Natural killer cell (primary cell): ENCODE results near the gene CAMTA1. TPM values are rescaled to one million over a fixed set of nuclear protein-coding genes. Genes with fewer than 3 reads are reported as not detected.

Source experiments
- ATAC-seq, 3 donors: fragments of 150-1000 bp in 2 of 3; fragments of 200-7000 bp in 1 of 3; cut with Tn5 transposase; 1 replicate in 1 of 3; 2 replicates in 2 of 3; pipeline ENCODE4 v1.10.0; 2021; ENCODE audit warnings: mild to moderate bottlenecking in 2 of 3, moderate library complexity in 2 of 3
- DNase-seq, 2 donors: peaks; one replicate each; pipeline versions ENCODE4 v3.0.0 to v3.0.0-alpha.2; 2013 to 2021; ENCODE audit warnings: mixed read lengths in 1 of 2
- H3K27ac ChIP-seq: one replicate; pipeline ENCODE4 v1.5.1; 2013; ENCODE audit warnings: mild to moderate bottlenecking, low read length
- H3K27me3 ChIP-seq: one replicate; pipeline ENCODE4 v1.6.1; 2013; ENCODE audit warnings: low read length; ENCODE audit not compliant: control insufficient read depth, insufficient read depth
- H3K36me3 ChIP-seq: one replicate; pipeline ENCODE4 v1.6.1; 2013; ENCODE audit warnings: low read length; ENCODE audit not compliant: control insufficient read depth, insufficient read depth
- H3K4me1 ChIP-seq: one replicate; pipeline ENCODE4 v1.6.1; 2013; ENCODE audit warnings: low read length; ENCODE audit not compliant: control insufficient read depth, insufficient read depth
- H3K4me3 ChIP-seq: one replicate; pipeline ENCODE4 v1.5.1; 2013; ENCODE audit warnings: low read length
- H3K9me3 ChIP-seq: one replicate; pipeline ENCODE4 v1.6.1; 2013; ENCODE audit warnings: low read length; ENCODE audit not compliant: control insufficient read depth, insufficient read depth
- H3K27ac Mint-ChIP-seq, 2 donors: one replicate each; pipeline ENCODE4 v1.8.0; 2022; ENCODE audit warnings: mild to moderate bottlenecking in 2 of 2, mixed read lengths in 2 of 2, moderate library complexity in 1 of 2
- H3K27me3 Mint-ChIP-seq, 2 donors: one replicate each; pipeline ENCODE4 v1.8.0; 2022; ENCODE audit warnings: low read depth in 2 of 2, mixed read lengths in 2 of 2
- H3K36me3 Mint-ChIP-seq: one replicate; pipeline ENCODE4 v1.8.0; 2022; ENCODE audit warnings: mixed read lengths
- H3K4me1 Mint-ChIP-seq, 2 donors: one replicate each; pipeline ENCODE4 v1.8.0; 2022; ENCODE audit warnings: mixed read lengths in 2 of 2
- H3K4me3 Mint-ChIP-seq: one replicate; pipeline ENCODE4 v1.8.0; 2022; ENCODE audit warnings: mild to moderate bottlenecking, moderate library complexity, mixed read lengths
- H3K9me3 Mint-ChIP-seq, 2 donors: one replicate each; pipeline ENCODE4 v1.8.0; 2022; ENCODE audit warnings: mixed read lengths in 2 of 2
- WGBS: methylation state at CpG from one replicate; pipeline ENCODE4 v1.1.7; 2013; ENCODE audit warnings: missing lambda C conversion rate; ENCODE audit not compliant: insufficient coverage; 5-methylcytosine and 5-hydroxymethylcytosine counted together
- intact Hi-C: fragments of 100-400 bp; cut with micrococcal nuclease; formaldehyde crosslinking; loops from one replicate; pipeline ENCODE4 v1.14.2; 2022
- total RNA-seq, 4 donors: library from RNA; stranded (reverse); fragments of 120-200 nt in 1 of 4; gene quantifications; one replicate each; pipeline versions ENCODE4 v1.2.3 to v1.2.4, GENCODE V29; 2013 to 2022
- TF ChIP-seq, protein P1 (sequence below): fragments of 200-600 bp; IDR thresholded peaks from one replicate; pipeline ENCODE4 v1.8.0; 2022; ENCODE audit warnings: antibody characterized with exemption

The CAMTA1 gene
- total RNA-seq, 3 donors from 2014 or later (not counting 1 experiment from before 2014, with no cell fraction given): 40.6 to 53.3 (median 44.9) TPM

DNA sequence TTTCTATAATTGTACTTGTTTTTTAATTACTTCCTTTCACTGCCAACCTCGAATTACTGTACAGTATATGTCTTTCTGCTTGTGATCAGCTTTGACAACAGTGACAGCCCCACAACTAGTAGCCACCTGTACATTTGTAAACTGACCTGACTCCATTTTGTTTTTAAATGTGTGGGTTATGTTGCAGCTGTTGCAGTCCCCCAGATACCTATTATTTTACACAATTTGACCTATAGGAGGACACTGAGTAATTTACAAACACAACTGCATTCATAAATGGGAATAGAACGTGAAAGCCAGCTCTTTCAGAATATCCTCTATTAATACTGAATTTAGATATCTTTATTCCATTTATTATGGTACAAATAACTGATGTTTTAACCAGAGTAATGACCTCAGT is 983.3 kb downstream of the CAMTA1 start:
- Mint-ChIP-seq H3K9me3 (no peaks in the 10 kb centered on the region), H3K4me3 (no peak overlapping the region), H3K27me3 (peaks cover 9 to 24% of the 10 kb centered on the region in 2 donors), H3K4me1 (peaks cover 15 to 20% of the 10 kb centered on the region in 2 donors), H3K27ac (no peak overlapping the region), H3K36me3 (no peaks in the 10 kb centered on the region)
- no peak for DNase-seq
- Histone ChIP-seq H3K9me3 (no peaks in the 10 kb centered on the region), H3K36me3 (peaks cover 3% of the 10 kb centered on the region), H3K27ac (no peak overlapping the region), H3K4me3 (no peak overlapping the region), H3K27me3 (no peaks in the 10 kb centered on the region), H3K4me1 (peaks cover 19% of the 10 kb centered on the region)
- TF ChIP-seq, protein P1, sequence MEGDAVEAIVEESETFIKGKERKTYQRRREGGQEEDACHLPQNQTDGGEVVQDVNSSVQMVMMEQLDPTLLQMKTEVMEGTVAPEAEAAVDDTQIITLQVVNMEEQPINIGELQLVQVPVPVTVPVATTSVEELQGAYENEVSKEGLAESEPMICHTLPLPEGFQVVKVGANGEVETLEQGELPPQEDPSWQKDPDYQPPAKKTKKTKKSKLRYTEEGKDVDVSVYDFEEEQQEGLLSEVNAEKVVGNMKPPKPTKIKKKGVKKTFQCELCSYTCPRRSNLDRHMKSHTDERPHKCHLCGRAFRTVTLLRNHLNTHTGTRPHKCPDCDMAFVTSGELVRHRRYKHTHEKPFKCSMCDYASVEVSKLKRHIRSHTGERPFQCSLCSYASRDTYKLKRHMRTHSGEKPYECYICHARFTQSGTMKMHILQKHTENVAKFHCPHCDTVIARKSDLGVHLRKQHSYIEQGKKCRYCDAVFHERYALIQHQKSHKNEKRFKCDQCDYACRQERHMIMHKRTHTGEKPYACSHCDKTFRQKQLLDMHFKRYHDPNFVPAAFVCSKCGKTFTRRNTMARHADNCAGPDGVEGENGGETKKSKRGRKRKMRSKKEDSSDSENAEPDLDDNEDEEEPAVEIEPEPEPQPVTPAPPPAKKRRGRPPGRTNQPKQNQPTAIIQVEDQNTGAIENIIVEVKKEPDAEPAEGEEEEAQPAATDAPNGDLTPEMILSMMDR: no peak
- WGBS: 0% methylated on average over 1 of the region's 2 CpGs
- intact Hi-C loops: no loop called here
- ATAC-seq: no peak

DNA sequence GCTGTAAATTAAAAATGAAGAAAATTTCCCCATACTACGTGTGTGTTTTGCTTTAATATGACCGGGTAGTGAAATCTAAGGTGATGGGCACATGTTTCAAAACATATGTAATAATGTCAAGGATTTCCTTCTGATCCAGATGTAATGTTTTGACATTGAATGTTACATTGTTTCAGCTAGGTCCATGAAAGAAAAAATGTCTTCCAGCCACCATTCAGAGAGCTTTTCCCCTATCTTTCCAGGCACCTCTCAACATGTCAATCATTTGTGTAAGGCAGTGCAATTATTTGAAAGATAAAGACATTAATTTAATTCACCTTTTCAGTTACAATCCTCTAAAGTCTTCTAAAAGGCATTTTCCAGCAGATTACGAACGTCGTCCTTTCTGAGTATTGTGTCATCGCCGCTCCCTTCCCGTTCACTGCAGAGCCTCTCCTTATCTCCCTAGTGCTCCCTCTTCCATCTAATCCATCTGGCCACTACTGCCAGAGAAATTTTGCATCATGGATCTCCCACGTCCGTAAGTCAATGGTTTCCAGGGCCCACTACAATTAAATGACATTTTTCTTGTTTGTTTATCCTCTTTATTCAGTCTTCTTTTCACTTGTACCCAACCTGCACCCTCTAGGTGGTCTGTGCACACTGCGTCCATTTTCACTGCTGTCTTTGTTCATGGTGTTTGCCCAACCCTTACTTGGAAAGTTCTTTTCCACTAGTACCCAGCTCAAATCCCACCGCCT is 984.6 kb downstream of the CAMTA1 start:
- ATAC-seq (no peak), DNase-seq (no peak)
- TF ChIP-seq, protein P1: no peak
- H3K27ac Mint-ChIP-seq: no peak overlapping the region
- WGBS: 95% methylated on average over 9 of the region's 12 CpGs
- H3K9me3 Mint-ChIP-seq: no peaks in the 10 kb centered on the region
- peaks cover 9% of the 10 kb centered on the region for H3K36me3 ChIP-seq
- H3K9me3 ChIP-seq: no peaks in the 10 kb centered on the region
- H3K27me3 ChIP-seq: no peaks in the 10 kb centered on the region
- H3K4me3 Mint-ChIP-seq: peak overlapping the region; percentile 25
- H3K36me3 Mint-ChIP-seq: no peaks in the 10 kb centered on the region
- H3K27ac ChIP-seq: no peak overlapping the region
- peaks cover 9 to 24% of the 10 kb centered on the region in 2 donors for H3K27me3 Mint-ChIP-seq
- H3K4me1 Mint-ChIP-seq: peaks cover 22 to 24% of the 10 kb centered on the region in 2 donors
- no peak overlapping the region for H3K4me3 ChIP-seq
- peaks cover 19% of the 10 kb centered on the region for H3K4me1 ChIP-seq
- intact Hi-C loops: no loop called here

DNA sequence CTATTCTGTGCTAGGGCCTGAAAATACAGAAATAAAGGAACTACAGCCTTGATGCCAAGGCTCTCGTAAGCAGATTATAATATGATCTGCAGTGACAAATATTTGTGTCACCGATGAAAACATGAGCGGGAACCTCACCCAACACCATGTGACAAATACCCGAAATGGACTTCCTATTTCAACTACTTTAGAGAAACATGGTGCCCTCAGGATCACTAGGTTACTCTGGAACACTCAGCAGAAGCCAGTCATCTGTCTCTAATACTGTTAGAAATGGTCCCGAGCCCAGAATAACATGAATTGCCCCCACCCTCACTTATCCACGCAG is 985.4 kb downstream of the CAMTA1 start:
- H3K9me3 ChIP-seq: no peaks in the 10 kb centered on the region
- TF ChIP-seq, protein P1: no peak
- H3K27ac ChIP-seq: peak overlapping the region; percentile 79
- no peaks in the 10 kb centered on the region for H3K36me3 Mint-ChIP-seq
- no peak for DNase-seq
- H3K4me3 ChIP-seq: peak overlapping the region; percentile 63
- WGBS: 8% methylated on average over 6 of the region's 6 CpGs
- H3K36me3 ChIP-seq: peaks cover 9% of the 10 kb centered on the region
- H3K27ac Mint-ChIP-seq: peak overlapping the region; percentile 87 to 91
- H3K9me3 Mint-ChIP-seq: no peaks in the 10 kb centered on the region
- ATAC-seq: peak; percentile 14 to 38 (median 22)
- intact Hi-C loops: no loop called here
- peaks cover 19% of the 10 kb centered on the region for H3K4me1 ChIP-seq
- H3K27me3 ChIP-seq: no peaks in the 10 kb centered on the region
- peaks cover 7 to 24% of the 10 kb centered on the region in 2 donors for H3K27me3 Mint-ChIP-seq
- peak overlapping the region; percentile 87 for H3K4me3 Mint-ChIP-seq
- H3K4me1 Mint-ChIP-seq: peaks cover 24 to 26% of the 10 kb centered on the region in 2 donors
